Endothelial cell of umbilical vein (primary cell): ENCODE data around the gene PTPN23. TPM values are rescaled to one million over a fixed set of nuclear protein-coding genes. Genes with fewer than 3 reads are reported as not detected.

Experiments used
- BruUV-seq: library from RNA; stranded (reverse); fragments of 400-500 nt; replicated peaks from 2 replicates; lab custom pipeline; 2021; lab: Mats Ljungman, UMichigan
- CTCF ChIA-PET: fragments of 300-600, 350-600 bp; sonication (Branson Sonifier 250); formaldehyde crosslinking; loops from one replicate; lab custom pipeline; 2021; ENCODE audit warnings: antibody characterized with exemption, inconsistent platforms; lab: Charles Lee
- POLR2A ChIA-PET: fragments of 300-600, 350-600 bp; sonication (Branson Sonifier 250); formaldehyde crosslinking; loops from one replicate; lab custom pipeline; 2021; ENCODE audit warnings: antibody characterized with exemption, inconsistent platforms; lab: Charles Lee
- DNase-seq: peaks from one replicate; pipeline ENCODE4 v3.0.0-alpha.2; 2011; ENCODE audit warnings: low read depth, low spot score
- FAIRE-seq: peaks from 2 replicates; lab custom pipeline; 2011; peaks lifted over from hg19 to GRCh38; lab: Jason Lieb, UNC
- H2AFZ ChIP-seq: 2 replicates; pipeline ENCODE4 v1.6.0; 2012; ENCODE audit warnings: low read depth, low read length, control low read depth, inconsistent platforms
- H3K27ac ChIP-seq: 2 replicates; pipeline ENCODE4 v1.5.1; 2011; ENCODE audit warnings: low read depth, mild to moderate bottlenecking, control low read depth, low read length, moderate library complexity; ENCODE audit not compliant: insufficient read depth
- H3K27me3 ChIP-seq, 2 experiments: 2 replicates each; pipeline versions ENCODE4 v1.6.0 to v1.6.1; 2011; ENCODE audit warnings: low read length in 2 of 2, mixed read lengths in 1 of 2; ENCODE audit not compliant: control insufficient read depth in 2 of 2, insufficient read depth in 2 of 2
- H3K36me3 ChIP-seq, 2 experiments: 2 replicates in 1 of 2; 3 replicates in 1 of 2; pipeline ENCODE4 v1.5.1; 2011; ENCODE audit warnings: low read length in 2 of 2, mild to moderate bottlenecking in 1 of 2, moderate library complexity in 1 of 2; ENCODE audit not compliant: control insufficient read depth in 2 of 2, insufficient read depth in 2 of 2; ENCODE audit errors: extremely low read depth in 1 of 2
- H3K4me1 ChIP-seq: 3 replicates; pipeline ENCODE4 v1.5.1; 2011; ENCODE audit warnings: mild to moderate bottlenecking, low read length; ENCODE audit not compliant: control insufficient read depth, insufficient read depth; ENCODE audit errors: extremely low read depth
- H3K4me2 ChIP-seq: 2 replicates; pipeline ENCODE4 v1.6.1; 2011; ENCODE audit warnings: low read length, control low read depth, mixed read lengths; ENCODE audit not compliant: insufficient read depth
- H3K4me3 ChIP-seq, 3 experiments: fragments of 200-600 bp in 1 of 3; sonication (generic), shearing (Covaris generic) in 1 of 3; replicated peaks in 1 of 3; 2 replicates each; pipeline ENCODE4 v1.5.1; 2011 to 2016; ENCODE audit warnings: control low read depth in 3 of 3, low read length in 3 of 3, mild to moderate bottlenecking in 2 of 3, inconsistent platforms in 1 of 3, low read depth in 1 of 3, moderate library complexity in 1 of 3; ENCODE audit not compliant: insufficient read depth in 1 of 3
- H3K79me2 ChIP-seq: 2 replicates; pipeline ENCODE4 v1.6.0; 2012; ENCODE audit warnings: low read length, inconsistent platforms; ENCODE audit not compliant: control insufficient read depth, insufficient read depth
- H3K9ac ChIP-seq: replicated peaks from 2 replicates; pipeline ENCODE3; 2011; ENCODE audit warnings: low read length, control low read depth; ENCODE audit not compliant: insufficient read depth; ENCODE audit errors: extremely low read depth
- H3K9me1 ChIP-seq: replicated peaks from 3 replicates; pipeline ENCODE4 v1.6.0; 2011; ENCODE audit warnings: mild to moderate bottlenecking, low read length; ENCODE audit not compliant: control insufficient read depth, insufficient read depth; ENCODE audit errors: extremely low read depth
- H3K9me3 ChIP-seq: replicated peaks from 2 replicates; pipeline ENCODE4 v1.5.1; 2012; ENCODE audit warnings: low read length, inconsistent platforms; ENCODE audit not compliant: control insufficient read depth, insufficient read depth
- H4K20me1 ChIP-seq: replicated peaks from 2 replicates; pipeline ENCODE3; 2011; ENCODE audit warnings: mild to moderate bottlenecking, low read length; ENCODE audit not compliant: control insufficient read depth, insufficient read depth; ENCODE audit errors: extremely low read depth
- CTCF ChIP-seq, 2 donors: IDR thresholded peaks; 1 replicate in 1 of 2; 2 replicates in 1 of 2; pipeline ENCODE4 v1.5.1; 2011; ENCODE audit warnings: low read length in 2 of 2, mild to moderate bottlenecking in 2 of 2, moderate library complexity in 2 of 2, control low read depth in 1 of 2, inconsistent platforms in 1 of 2, low read depth in 1 of 2; ENCODE audit not compliant: insufficient read depth in 1 of 2; ENCODE audit errors: extremely low read depth in 1 of 2
- FOS ChIP-seq: IDR thresholded peaks from 2 replicates; pipeline ENCODE4 v1.6.1; 2011; ENCODE audit warnings: mild to moderate bottlenecking, low read length, moderate library complexity, borderline replicate concordance; ENCODE audit not compliant: insufficient read depth
- GATA2 ChIP-seq: IDR thresholded peaks from 2 replicates; pipeline ENCODE4 v1.7.0; 2011; ENCODE audit warnings: low read depth, mild to moderate bottlenecking, moderate library complexity, mixed read lengths, low read length; ENCODE audit not compliant: insufficient read length, insufficient read depth
- JUN ChIP-seq: IDR thresholded peaks from 2 replicates; pipeline ENCODE4 v1.6.1; 2011; ENCODE audit warnings: borderline replicate concordance, low read depth; ENCODE audit not compliant: insufficient read length, insufficient read depth
- MYC ChIP-seq: IDR thresholded peaks from one replicate; pipeline ENCODE4 v1.6.1; 2011; ENCODE audit warnings: mild to moderate bottlenecking, low read depth, low read length
- POLR2A ChIP-seq: IDR thresholded peaks from 2 replicates; pipeline ENCODE4 v1.6.1; 2012; ENCODE audit warnings: low read depth, mild to moderate bottlenecking, control low read depth, low read length
- POLR2AphosphoS5 ChIP-seq: IDR thresholded peaks from 2 replicates; pipeline ENCODE4 v1.6.1; 2012; ENCODE audit warnings: low read depth, mild to moderate bottlenecking, control low read depth, low read length, moderate library complexity; ENCODE audit not compliant: insufficient read depth
- dilution Hi-C: fragments of 300-500 bp; cut with MboI; formaldehyde crosslinking; loops from one replicate; pipeline ENCODE4 v1.15.0; 2019; ENCODE audit warnings: low sequenced_read_pairs; ENCODE audit not compliant: extremely low pct_ligation_motif_present
- intact Hi-C: fragments of 100-400 bp; cut with micrococcal nuclease; formaldehyde crosslinking; loops from one replicate; pipeline ENCODE4 v1.10.0; 2022
- polyA plus RNA-seq, 4 experiments: library from polyadenylated mRNA; depleted of rRNA in 3 of 4; stranded (reverse) in 3 of 4; unstranded in 1 of 4; fragments of >200 nt; gene quantifications; 2 replicates each; pipeline versions ENCODE4 v1.2.1 to v1.2.3, GENCODE V29; 2011 to 2012; ENCODE audit warnings: missing spikeins in 1 of 4
- total RNA-seq: library from RNA; stranded (reverse); gene quantifications from 2 replicates; pipeline ENCODE4 v1.2.3, GENCODE V29; 2021

Gene PTPN23
- total and polyA plus RNA-seq, 2 donors (not counting 3 experiments of a cell fraction or from before 2014, with no cell fraction given) = 8.5 to 63.5 TPM

- POLR2A ChIA-PET = interaction anchor here (1.1 kb wide), 1 partner anchor 10 kb away, joined by 3 read pairs; no protein-coding TSS in a partner anchor
- dilution Hi-C loops (no loop called here), intact Hi-C loops (no loop called here)
These were observed 31.6 kb downstream of the PTPN23 start for GRCh38 chr3:47412453-47412756.

More at GRCh38 chr3:47412453-47412756, 31.6 kb downstream of the PTPN23 start:
- no peak overlapping the region for H3K4me2 ChIP-seq
- H3K4me1 ChIP-seq = no peaks in the 10 kb centered on the region
- FAIRE-seq = no peak
- no peaks in the 10 kb centered on the region for H3K9me3 ChIP-seq
- DNase-seq = no peak
- no peak overlapping the region for H3K4me3 ChIP-seq
- CTCF ChIA-PET = interaction anchor here (0.8 to 2.7 kb wide), 2 partner anchors 8 to 9 kb away, joined by 3 to 15 read pairs; no protein-coding TSS in a partner anchor
- no peaks in the 10 kb centered on the region for H3K9me1 ChIP-seq
- H4K20me1 ChIP-seq = no peaks in the 10 kb centered on the region
- no peak overlapping the region for H2AFZ ChIP-seq
- no peak overlapping the region for H3K9ac ChIP-seq
- BruUV-seq = no TSS peak
- no peaks in the 10 kb centered on the region for H3K79me2 ChIP-seq
- H3K27ac ChIP-seq = no peak overlapping the region
- no peaks in the 10 kb centered on the region for H3K27me3 ChIP-seq
- H3K36me3 ChIP-seq = peaks cover 0 to 72% of the 10 kb centered on the region in 2 experiments
- TF ChIP-seq JUN (no peak), POLR2AphosphoS5 (no peak), CTCF (IDR thresholded peaks at IDR 0.05; ENCODE audit: extremely low read depth in 1 of 2, insufficient read depth in 1 of 2, low read depth in 1 of 2, low read length in 2 of 2) (no peak), MYC (no peak), GATA2 (no peak), POLR2A (no peak), FOS (no peak)
